GM21619 (cell line): ENCODE measurements around the gene CADPS2.
"Not testable (repeated sequence)": the region's sequence is repeated elsewhere in the genome, so short reads cannot be mapped to it uniquely, and the experiment has no call there.

ENCODE experiments used
- ATAC-seq: cut with Tn5 transposase; IDR thresholded peaks from one replicate; pipeline ENCODE4 v1.9.1; 2021; ENCODE audit not compliant: unreplicated experiment

The CADPS2 gene

DNA sequence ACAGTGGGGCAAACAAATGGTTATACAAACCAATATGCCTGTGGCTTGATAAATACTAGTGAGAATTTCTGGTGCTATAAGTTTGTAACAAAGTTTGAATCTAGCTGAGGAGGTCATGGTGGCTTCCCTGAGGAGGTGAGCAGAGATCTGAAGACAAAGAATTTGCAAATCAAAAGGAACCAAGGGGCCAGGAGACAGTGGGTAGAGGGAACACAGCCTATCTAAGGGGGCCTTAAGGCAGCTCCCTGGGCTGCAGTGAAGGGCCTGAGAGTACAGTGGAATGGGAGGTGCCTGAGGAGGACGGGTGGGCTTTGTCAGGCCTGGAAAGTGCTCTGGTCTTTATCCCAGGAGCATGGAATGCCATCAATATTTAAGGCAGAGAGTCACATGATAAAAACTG, 209.1 kb downstream of the CADPS2 start:
- no peak for ATAC-seq

DNA sequence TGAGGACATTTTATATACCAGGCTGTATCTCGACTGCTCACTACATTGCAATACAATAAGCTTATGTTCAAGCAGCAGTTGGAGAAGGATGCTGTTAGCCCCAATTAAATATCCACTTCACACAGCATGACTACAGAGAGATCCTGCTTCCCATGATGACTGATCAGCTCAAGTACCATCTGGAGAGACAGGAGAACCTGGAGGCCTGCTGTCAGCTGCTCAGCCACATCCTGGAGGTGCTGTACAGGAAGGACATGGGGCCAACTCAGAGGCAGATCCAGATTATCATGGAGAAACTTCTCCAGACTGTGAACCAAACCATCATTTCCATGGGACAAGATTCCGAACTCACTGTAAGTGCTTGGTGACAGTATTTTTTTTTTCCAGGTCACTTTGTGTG, 209.8 kb downstream of the CADPS2 start:
- ATAC-seq, result no peak

DNA sequence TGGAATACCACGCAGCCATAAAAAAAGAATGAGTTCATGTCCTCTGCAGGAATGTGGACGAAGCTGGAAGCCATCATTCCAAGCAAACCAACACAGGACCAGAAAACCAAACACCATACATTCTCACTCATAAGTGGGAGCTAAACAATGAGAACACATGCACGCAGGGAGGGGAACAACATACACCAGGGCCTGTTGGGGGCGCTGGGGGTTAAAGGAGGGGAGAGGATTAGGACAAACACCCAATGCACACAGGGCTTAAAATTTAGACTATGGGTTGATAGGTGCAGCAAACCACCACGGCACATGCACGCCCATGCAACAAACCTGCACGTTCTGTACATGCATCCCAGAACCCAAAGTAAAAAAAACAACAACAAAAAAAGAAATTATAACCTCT, 210.6 kb downstream of the CADPS2 start:
- ATAC-seq, result no peak

DNA sequence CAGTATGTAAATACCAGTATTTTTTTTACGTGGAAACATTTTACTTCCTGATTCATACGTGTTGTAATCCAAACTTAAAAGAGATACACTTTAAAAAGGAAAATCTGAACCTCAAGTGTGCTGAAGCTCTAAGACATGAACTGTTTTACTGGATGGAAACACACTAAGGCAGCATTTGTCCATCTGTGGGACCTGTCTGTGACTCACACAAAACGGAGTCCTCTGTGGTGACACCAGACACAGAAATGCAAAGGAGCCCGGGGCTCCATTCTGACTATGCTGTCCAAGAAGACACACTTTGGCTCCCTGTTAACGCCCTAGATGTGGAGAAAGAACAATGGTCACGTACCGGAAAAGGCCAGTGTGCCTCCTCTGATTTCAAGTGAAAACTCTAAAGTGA, 211.2 kb downstream of the CADPS2 start:
- ATAC-seq, result no peak

DNA sequence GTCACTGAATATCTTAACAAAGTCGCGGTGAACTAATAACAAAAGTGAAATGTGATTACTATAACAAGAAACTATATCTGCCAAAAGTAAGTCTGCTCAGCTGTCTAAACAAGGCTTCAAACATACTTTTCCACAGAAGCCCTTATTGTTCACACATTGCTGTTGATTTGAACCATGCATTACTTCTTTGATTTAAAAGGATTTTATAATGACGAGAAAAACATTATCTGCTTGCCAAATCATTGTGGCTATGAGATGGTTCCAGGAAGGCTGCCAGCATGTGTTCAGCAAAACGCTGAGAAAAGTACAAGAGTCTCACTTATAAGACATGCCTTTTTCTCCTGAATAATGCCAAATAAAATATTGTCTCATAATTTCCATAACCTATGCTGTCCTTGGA, 211.8 kb downstream of the CADPS2 start:
- ATAC-seq, result no peak

DNA sequence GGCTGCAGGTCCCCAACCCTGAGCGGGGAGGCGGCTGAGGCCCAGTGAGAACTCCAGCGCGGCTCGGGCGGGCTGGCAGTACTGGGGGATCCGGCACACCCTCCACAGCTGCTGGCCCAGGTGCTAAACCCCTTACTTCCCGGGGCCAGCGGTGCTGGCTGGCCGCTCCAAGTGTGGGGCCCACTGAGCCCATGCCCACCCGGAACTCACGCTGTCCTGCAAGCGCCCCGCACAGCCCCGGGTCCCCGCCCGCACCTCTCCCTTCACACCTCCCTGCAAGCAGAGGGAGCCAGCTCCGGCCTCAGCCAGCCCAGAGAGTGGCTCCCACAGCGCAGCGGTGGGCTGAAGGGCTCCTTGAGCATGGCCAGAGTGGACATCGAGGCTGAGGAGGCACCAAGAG, 212.3 kb downstream of the CADPS2 start:
- no peak for ATAC-seq

DNA sequence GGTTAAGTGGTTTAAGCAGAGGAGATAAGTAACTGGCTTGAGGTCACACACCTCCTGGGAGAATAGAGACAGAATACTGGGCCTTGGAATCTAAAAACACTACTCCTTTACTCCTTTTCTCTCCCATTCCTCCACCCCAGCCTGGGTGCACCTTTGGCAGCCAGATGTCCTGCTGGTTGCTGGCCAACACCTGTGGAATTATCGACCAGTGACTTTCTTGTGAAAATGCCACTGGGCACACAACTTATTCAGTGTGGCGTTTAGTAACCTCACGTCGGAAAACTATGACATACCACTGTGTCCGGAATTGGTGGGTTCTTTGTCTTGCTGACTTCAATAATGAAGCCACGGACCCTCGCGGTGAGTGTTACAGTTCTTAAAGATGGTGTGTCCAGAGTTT, 213.7 kb downstream of the CADPS2 start:
- ATAC-seq, result no peak

DNA sequence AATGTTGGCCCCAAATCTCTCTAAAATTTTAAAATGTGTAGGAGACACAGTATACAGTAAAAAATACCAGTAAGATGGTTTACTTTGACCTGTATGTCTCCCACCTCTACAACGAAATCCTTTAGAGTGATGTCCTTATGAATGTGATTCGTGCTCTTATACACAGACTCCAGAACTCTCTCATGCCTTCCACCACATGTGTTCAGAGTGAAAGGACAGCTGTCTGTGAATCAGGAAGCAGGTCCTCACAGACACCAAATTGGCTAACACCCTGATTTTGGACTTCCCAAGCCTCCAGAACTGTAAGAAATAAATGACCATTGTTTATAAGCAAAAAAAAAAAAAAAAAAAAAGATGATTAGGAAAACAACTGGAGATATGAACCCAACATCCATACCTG, 222.5 kb downstream of the CADPS2 start:
- no peak for ATAC-seq

DNA sequence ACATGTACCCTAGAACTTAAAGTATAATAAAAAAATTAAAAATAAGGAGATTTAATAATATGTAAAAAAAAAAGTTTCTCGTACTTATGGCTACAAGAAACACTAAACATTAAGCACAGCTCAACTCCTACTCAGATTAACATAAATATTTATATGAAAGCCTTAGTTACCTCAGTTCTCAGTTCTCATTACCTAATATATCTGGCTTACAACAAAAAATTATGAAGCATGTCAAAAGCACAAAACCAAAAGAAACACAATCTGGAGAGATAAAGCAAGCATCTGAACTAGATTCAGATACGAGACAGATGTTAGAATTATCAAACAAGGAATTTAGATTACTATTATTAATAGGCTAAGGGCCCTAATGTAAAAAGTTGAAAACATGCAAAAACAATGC, 227.4 kb downstream of the CADPS2 start:
- no peak for ATAC-seq

DNA sequence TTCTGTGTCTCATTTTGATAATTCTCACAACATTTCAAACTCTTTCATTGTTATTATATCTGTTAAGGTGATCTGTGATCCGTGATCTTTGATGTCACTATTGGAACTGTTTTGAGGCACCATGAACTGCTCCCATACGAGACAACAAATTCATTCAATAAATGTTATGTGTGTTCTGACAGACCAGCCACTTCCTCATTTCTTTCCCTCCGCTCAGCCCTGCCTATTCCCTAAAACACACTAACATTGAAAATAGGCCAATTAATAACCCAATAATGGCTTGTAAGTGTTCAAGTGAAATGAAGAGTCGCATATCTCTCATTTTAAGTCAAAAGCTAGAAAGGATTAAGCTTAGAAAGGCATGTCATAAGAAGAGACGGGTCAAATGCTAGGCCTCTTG, 232.6 kb downstream of the CADPS2 start:
- no peak for ATAC-seq

DNA sequence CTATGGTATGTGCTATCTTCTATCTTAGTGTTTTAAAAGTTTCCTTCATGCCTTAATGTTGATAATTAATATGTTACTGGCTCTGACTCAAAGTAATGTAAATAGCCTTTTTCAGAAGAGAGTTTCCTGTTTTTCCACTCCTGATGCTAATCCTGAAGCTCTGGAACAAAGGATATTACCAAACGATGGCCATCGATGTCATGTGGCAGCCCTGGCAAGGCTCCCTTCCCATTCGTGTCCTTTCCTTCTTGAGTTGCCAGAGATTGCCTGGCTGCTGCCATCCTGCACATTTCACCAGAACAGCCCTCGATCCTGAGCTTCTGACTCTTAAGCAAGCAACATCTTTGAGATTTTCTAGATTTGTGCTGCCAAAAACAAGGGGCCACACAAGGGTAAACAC, 233.4 kb downstream of the CADPS2 start:
- no peak for ATAC-seq

DNA sequence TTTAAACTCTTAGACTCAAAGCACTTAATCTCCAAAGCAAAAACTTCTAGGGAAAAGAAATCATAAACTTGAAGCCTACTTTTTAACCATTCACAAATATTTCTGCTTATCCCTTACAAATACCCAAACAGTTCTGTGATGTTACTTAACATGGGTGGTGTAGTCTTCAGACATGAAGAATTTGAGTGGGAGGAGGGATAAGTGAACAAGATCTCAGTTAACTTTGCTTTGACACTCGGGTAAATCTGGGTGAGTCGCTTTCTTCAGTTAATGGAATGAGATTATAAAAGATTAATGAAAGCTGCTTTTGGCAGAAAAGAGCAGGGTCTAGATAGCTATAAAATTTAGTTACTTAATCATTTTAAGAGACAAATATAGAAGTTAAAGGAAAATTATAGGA, 234.8 kb downstream of the CADPS2 start:
- ATAC-seq, result no peak

DNA sequence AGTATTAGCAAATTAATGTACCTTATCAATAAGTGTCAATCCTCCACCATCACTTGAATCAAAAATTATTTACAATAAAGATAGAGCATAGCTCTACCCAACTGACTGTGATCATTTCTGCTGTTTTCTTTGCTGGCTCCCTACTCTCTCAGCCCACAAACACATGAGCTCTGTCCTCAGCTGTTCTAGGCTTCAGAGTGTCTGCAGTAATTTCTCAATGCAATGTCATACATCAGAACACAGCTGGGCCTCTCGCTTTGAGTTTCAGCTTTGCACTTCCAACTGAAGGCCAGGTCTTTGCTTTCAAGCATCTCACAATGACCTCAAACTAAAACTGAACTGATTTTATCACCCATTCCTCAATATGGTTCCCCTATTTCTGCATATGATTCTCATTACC, 243.0 kb downstream of the CADPS2 start:
- no peak for ATAC-seq

DNA sequence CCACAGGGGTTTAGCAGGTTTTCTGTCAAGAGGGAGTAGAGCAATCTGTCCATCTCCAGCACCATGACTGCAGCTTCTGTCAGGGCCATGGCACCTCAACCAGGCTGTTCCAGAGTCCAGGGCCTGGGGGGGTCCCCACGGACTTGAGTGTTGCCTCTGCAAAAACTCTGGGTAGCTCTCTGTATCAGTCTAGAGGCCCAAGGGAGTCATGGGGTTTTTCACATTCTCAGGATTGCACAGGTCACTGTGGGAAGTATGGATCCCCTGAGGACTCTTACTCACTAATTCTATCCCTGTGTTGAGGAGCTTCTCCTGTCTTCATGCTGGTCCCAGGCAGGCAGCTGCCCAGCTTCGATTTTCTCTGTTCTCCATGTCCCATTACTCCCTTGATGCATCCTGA, 247.8 kb downstream of the CADPS2 start:
- no peak for ATAC-seq

DNA sequence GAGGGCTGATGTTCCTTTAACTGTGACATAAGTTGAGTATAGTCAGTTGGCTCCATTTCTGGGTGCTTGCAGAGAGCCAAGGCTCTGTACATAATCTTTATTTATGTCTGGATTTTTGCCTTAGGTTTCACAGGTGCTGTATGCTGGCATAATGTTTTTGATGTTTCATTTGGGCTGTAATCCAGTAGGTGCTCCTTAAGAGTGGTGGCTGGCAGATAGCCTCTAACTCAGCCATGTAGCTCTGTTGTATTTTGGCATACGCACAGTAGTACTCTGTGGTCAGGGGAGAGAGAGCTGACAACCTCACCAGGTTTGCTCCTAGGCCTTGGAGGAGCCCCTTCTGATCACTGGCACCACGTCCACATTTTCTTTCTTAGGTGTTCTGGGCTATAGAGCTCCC, 248.5 kb downstream of the CADPS2 start:
- ATAC-seq, result no peak

DNA sequence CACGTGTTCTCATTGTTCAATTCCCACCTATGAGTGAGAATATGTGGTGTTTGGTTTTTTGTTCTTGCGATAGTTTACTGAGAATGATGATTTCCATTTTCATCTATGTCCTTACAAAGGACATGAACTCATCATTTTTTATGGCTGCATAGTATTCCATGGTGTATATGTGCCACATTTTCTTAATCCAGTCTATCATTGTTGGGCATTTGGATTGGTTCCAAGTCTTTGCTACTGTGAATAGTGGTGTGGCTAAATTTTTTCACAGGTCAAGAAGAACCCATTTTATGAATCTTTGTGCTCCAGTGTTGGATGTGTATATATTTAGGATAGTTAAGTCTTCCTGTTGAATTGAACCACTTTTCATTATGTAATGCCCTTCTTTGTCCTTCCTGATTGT, 250.8 kb downstream of the CADPS2 start:
- not testable (repeated sequence) for ATAC-seq

DNA sequence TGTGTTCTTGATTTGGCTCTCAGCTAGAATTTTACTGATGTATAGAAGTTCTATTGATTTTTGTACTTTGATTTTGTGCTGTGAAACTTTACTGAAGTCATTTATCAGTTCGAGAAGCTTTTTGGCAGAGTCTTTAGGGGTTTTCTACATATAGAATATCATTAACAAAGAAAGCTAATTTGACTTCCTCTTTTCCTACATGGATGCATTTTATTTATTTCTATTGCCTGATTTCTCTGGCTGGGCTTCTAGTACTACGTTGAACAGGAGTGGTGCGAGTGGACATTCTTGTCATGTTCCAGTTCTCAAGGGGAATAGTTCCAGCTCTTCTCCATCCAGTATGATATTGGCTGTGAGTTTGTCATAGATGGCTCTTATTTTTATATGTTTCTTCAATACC, 252.8 kb downstream of the CADPS2 start:
- no peak for ATAC-seq

DNA sequence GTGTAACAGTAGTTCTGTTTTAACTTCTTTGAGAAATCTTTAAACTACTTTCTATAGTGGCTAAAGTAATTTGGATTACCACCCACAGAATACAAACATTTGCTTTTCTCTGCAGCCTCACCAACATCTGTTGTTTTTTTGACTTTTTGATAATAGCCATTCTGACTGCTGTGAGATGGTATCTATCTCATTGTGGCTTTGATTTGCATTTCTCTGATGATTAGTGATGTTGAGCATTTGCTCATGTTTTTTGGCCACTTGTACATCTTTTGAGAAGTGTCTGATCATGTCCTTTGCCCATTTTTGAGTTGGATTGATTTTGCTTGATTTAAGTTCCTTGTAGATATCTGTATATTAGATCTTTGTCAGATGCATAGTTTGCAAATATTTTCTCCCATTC, 254.0 kb downstream of the CADPS2 start:
- ATAC-seq, result no peak

DNA sequence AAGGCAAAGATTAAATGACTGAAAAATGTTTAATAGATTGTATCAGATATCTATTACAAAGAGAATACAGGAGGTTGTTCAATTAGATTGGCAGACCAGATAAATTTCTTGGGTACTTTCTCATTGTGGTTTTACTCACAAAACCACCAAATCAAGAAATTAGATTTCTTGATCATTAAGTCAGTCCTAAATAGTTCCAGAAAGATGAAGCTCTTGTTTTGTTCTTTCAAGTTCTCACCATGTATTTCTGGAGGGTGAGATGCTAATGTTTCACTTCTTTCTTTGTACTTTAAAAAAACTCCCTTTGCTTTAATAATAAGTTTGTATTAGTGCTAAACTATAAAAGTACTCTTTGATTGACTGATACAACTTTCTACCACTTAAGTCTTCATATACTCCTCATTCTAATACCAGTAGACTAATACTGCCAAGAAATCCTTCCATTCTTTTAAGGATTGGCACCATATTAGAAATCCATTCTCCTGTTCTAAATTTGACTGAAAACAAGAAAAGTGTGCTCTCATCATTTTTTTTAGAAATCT, 256.8 kb downstream of the CADPS2 start:
- no peak for ATAC-seq

DNA sequence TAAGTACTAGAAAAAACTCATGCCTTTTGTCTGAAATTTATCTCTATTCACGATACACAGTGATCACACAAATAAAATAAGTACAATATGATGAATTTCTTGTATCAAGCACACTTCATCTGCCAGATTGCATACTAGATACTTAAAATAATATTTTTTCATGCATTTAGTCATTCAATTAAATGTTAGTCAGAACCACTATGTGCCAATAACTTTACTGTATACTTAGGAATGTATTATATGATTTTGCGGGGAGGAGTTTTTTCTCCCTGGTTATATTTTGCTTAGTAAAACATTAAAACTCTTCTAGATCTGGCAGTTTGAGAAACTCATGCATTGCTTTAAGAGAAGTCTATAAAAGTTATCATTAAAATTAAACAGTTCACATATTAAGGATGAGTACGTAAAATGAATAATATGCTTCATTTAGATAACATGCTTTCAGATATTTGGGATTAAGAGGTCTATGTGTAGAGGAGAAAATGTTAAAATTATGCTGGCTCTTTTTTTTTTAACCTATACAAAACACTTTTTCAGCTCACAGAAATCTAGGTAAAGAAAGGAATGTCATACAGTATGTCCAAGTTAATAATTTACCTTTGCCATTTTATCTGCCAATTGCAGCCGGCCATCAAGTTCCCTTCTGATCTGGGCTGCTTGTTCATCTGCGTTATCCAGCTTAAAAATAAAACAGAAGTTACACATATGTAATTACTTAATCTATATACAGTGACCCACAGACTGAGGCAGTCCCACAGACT, 257.4 kb downstream of the CADPS2 start:
- no peak for ATAC-seq

DNA sequence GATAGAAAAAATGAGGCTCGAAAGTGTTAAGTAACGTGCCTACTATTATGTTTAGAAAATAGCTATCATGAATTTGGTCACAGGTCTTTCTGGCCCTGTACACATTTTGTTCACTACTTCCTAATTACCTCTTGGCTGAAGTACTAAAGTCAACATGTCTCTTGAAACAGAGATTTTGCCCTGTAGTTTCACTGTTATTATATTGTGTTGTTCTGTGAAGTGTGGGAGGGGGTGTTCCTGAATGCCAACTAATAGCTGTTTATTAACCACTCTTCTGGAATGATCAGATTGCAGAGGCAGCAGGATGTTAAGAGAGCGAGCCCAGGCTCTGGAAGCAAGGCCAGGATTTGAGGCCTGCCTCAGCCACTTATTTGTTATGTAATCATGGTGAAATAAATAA, 259.5 kb downstream of the CADPS2 start:
- ATAC-seq, result no peak

DNA sequence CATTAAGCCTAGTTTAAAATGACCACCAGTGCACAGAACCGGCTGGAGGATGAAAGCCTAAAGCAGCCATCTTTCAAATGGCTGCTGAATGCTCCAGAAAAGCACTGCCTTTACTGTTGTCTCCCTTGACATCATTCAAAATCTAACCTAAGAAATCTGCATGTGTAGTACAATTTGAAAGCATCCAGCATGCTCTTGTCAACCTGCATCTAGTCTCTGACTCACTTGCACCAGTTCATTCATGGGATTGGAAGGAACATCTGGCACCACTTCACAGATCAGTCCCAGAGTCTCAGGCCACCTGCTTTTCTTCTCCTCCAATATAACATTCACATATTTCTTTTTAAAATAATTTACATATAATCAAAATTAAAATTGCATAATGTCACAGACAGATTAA, 263.6 kb downstream of the CADPS2 start:
- ATAC-seq, result no peak

DNA sequence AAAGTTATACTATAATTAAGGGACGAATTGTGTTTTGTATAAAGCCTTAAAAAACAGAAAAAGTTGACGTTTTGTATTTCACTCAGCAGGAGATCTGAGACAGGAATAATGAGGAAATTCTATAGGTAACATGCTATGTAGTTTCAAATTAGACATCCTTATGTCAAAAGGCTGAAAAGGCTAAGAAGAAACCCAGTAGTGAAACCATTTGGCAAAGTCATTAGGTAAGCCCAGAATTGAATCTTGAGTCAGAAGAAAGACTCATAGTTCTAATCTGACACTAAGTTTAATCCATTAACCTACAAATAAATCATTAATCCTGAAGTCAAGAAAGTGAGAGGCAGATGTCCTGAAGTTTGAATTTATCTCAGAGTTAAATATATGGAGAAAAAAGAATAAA, 266.6 kb downstream of the CADPS2 start:
- ATAC-seq, result no peak
